ENCODE data around the gene IL17RA. TPM values are rescaled to one million over a fixed set of nuclear protein-coding genes. Genes with fewer than 3 reads are reported as not detected.

The IL17RA gene
- total RNA-seq, 1 donor from 2014 or later: 3.7 TPM

GRCh38 chr22:17135153-17135760 lies 50.5 kb downstream of the IL17RA start:
- FAIRE-seq: peak; percentile 62
- H3K27me3 ChIP-seq (ENCODE audit: control insufficient read depth, insufficient read depth, low read length): no peaks in the 10 kb centered on the region
- peaks cover 12% of the 10 kb centered on the region for H3K36me3 ChIP-seq (ENCODE audit: control insufficient read depth, insufficient read depth, low read length)
- no peak for TF ChIP-seq CTCF (IDR thresholded peaks at IDR 0.05; ENCODE audit: insufficient read depth, low read length, severe bottlenecking)
- DNase-seq (ENCODE audit: low read depth): no peak
- H3K4me3 ChIP-seq (ENCODE audit: low read depth, low read length): no peak overlapping the region

DNA sequence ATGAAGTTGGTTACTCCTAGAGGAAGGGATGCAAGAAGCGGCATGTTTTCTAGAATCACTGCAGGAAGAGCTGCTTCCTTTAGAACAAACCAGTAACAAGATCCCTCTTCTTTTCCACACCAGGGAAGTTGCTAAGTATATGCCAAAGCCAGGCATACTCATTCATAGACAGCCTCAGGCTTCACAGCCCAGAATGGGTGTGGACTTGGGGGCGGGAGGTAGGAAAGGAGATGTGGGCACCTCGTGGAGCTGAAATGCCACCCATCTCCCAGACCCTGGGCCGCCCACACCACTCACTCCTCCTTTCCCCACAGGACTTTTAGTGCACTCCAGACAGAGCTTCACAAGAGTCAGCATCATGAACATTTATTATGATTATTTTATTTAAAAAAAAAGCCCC lies 52.4 kb downstream of the IL17RA start:
- TF ChIP-seq CTCF (IDR thresholded peaks at IDR 0.05; ENCODE audit: insufficient read depth, low read length, severe bottlenecking): no peak
- H3K36me3 ChIP-seq (ENCODE audit: control insufficient read depth, insufficient read depth, low read length): peaks cover 15% of the 10 kb centered on the region
- DNase-seq (ENCODE audit: low read depth): peak; percentile 11
- H3K27me3 ChIP-seq (ENCODE audit: control insufficient read depth, insufficient read depth, low read length): no peaks in the 10 kb centered on the region
- no peak overlapping the region for H3K4me3 ChIP-seq (ENCODE audit: low read depth, low read length)
- FAIRE-seq: no peak

DNA sequence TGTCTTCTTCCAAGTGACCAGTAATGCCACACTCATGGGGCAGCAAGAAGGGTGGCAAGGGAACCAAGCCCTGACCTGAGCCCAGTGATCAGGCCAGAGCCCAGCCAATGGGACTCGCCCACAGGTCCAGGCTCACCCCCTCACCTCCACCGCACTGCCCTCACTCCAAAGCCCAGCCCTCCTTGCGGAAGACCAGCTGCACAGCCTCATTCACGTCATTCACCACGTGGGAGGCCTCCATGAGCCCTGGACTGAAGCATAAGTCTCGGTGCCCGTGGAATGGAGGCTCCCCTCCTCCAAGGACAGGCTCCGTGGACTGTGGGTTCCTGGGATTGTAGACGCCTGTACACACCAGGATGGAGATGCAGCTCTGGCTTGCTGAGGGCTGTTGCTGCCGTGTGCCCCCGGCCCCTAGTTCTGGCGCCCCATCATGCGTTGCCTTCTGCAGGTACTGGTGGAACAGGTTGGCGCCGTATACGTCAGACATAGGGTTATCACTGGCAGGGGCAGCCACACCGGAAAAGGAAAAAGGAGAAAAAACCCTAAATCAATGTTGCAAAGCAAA lies 53.1 kb downstream of the IL17RA start:
- no peak for TF ChIP-seq CTCF (IDR thresholded peaks at IDR 0.05; ENCODE audit: insufficient read depth, low read length, severe bottlenecking)
- DNase-seq (ENCODE audit: low read depth) (no peak), FAIRE-seq (no peak)
- Histone ChIP-seq H3K27me3 (ENCODE audit: control insufficient read depth, insufficient read depth, low read length) (no peaks in the 10 kb centered on the region), H3K4me3 (ENCODE audit: low read depth, low read length) (no peak overlapping the region), H3K36me3 (ENCODE audit: control insufficient read depth, insufficient read depth, low read length) (peaks cover 17% of the 10 kb centered on the region)

GRCh38 chr22:17138513-17138912 lies 53.7 kb downstream of the IL17RA start:
- peaks cover 21% of the 10 kb centered on the region for H3K36me3 ChIP-seq (ENCODE audit: control insufficient read depth, insufficient read depth, low read length)
- TF ChIP-seq CTCF (IDR thresholded peaks at IDR 0.05; ENCODE audit: insufficient read depth, low read length, severe bottlenecking): no peak
- no peak overlapping the region for H3K4me3 ChIP-seq (ENCODE audit: low read depth, low read length)
- FAIRE-seq: no peak
- no peaks in the 10 kb centered on the region for H3K27me3 ChIP-seq (ENCODE audit: control insufficient read depth, insufficient read depth, low read length)
- DNase-seq (ENCODE audit: low read depth): no peak

DNA sequence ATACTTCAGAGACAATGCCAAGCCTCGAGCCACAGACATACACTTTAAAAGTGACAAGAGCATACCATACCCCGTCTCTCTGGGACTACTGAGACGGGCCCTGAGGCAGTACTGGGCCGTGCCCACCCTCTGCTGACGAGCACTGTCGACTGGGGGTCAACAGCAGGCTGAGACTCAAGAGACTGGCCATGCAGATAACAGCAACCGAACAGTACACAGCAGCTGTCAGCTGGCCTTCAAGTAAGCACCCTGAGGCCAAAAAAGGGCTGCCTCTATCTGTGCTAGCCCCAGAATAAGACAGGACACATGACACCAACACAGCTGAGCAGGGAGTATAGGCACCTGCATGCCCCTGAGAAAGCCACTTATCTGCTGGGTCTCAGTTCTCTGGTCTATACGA lies 55.2 kb downstream of the IL17RA start:
- FAIRE-seq: no peak
- DNase-seq (ENCODE audit: low read depth): no peak
- no peak overlapping the region for H3K4me3 ChIP-seq (ENCODE audit: low read depth, low read length)
- no peak for TF ChIP-seq CTCF (IDR thresholded peaks at IDR 0.05; ENCODE audit: insufficient read depth, low read length, severe bottlenecking)
- H3K27me3 ChIP-seq (ENCODE audit: control insufficient read depth, insufficient read depth, low read length): no peaks in the 10 kb centered on the region
- peaks cover 23% of the 10 kb centered on the region for H3K36me3 ChIP-seq (ENCODE audit: control insufficient read depth, insufficient read depth, low read length)

Data from bronchial epithelial cell (primary cell).